Fibroblast of skin of right quadriceps (primary cell): ENCODE results near the gene TRIM72.
"Not testable (repeated sequence)": the region's sequence is repeated elsewhere in the genome, so short reads cannot be mapped to it uniquely, and the experiment has no call there.

ENCODE experiments used
- DNase-seq: peaks from one replicate; pipeline ENCODE4 v3.0.0-alpha.2; 2013

Gene TRIM72

GRCh38 chr16:31215287-31216162 lies 1.6 kb downstream of the TRIM72 start:
- DNase-seq = no peak

GRCh38 chr16:31216422-31217135 lies 2.7 kb downstream of the TRIM72 start, which contains the start of gene PYDC1:
TSS of gene PYDC1 (minus strand) at chr16:31217135. CDS start at chr16:31217028, 107 bp downstream.
- DNase-seq = no peak

GRCh38 chr16:31217136-31217530 lies 3.2 kb downstream of the TRIM72 start:
- DNase-seq = no peak

GRCh38 chr16:31219154-31219741 lies 5.3 kb downstream of the TRIM72 start:
- DNase-seq = no peak

DNA sequence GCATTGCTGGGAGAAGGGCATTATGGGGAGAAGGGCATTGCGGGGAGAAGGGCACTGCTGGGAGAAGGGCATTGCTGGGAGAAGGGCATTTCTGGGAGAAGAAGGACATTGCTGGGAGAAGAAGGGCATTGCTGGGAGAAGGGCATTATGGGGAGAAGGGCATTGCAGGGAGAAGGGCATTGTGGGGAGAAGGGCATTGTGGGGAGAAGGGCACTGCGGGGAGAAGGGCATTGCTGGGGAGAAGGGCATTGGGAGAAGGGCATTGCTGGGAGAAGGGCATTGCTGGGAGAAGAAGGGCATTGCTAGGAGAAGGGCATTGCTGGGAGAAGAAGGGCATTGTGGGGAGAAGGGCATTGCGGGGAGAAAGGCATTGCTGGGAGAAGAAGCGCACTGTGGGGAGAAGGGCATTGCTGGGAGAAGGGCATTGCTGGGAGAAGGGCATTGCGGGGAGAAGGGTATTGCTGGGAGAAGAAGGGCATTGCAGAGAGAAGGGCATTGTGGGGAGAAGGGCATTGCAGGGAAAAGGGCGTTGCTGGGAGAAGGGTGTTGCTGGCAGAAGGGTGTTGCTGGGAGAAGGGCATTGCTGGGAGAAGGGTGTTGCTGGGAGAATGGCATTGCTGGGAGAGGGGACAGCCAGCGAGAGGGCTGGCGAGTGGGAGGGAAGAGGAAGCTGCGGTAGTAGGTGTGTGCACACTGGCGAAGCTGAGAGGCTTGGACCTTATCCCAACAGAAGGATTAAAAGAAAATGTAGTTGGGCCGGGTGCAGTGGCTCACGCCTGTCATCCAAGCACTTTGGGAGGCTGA lies 7.6 kb downstream of the TRIM72 start:
- no peak for DNase-seq

DNA sequence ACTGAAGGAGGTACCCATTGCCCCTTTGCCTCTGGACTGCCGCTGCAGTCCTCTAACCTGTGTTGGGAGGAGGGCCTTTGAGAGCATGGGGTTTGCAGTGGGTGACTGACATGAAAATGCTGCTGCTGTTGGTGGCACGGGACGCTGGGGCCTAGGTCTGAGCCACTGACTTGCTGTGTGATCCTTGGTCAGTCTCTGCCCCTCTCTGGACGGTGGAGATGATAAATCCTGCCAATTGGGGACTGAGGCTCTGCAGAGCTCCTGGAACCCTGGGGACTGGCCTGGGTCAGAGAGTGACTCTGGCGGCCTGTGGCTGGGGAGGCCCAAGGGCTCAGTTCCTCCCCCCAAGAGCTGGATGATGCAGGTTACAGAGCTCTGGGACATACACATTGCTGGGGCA lies 9.1 kb downstream of the TRIM72 start:
- no peak for DNase-seq

DNA sequence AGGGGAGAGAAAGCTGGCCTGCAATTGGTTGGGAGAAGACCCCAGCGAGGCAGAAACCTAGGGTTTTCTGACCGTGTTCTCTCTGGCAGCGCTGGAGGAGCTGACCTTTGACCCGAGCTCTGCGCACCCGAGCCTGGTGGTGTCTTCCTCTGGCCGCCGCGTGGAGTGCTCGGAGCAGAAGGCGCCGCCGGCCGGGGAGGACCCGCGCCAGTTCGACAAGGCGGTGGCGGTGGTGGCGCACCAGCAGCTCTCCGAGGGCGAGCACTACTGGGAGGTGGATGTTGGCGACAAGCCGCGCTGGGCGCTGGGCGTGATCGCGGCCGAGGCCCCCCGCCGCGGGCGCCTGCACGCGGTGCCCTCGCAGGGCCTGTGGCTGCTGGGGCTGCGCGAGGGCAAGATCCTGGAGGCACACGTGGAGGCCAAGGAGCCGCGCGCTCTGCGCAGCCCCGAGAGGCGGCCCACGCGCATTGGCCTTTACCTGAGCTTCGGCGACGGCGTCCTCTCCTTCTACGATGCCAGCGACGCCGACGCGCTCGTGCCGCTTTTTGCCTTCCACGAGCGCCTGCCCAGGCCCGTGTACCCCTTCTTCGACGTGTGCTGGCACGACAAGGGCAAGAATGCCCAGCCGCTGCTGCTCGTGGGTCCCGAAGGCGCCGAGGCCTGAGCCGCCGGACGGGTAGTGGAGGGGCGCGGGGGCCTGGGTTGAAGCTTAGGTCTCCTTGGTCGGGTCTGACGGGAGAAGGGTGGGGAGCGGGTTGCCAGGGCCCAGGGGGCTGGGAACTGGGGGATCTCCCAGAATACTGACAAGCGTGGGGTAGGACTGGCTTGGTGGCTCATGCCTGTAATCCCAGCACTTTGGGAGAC lies 10.4 kb downstream of the TRIM72 start:
- no peak for DNase-seq

DNA sequence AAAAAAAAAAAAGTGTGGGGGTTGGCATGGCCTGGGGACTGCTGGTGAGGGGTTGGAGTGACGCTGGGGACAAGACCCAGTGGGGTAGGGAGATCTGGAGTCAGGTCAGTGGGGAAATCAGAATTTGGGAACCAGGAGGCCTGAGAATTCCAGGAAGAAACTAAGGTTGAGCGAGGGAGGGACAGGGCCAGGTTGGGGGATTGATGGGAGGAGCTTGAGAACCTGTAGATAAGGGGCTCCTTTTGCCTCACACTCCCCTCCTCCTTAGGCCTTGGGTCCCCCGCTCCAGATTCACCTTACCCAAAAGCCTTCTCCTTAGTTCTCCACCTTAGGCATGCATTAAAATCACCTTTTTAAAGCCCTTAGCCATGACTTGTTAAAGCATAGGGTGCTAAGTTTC lies 11.3 kb downstream of the TRIM72 start:
- DNase-seq = no peak

- no peak for DNase-seq
Measured at GRCh38 chr16:31228206-31228605, 14.3 kb downstream of the TRIM72 start.

GRCh38 chr16:31229501-31229900 lies 15.6 kb downstream of the TRIM72 start:
- no peak for DNase-seq

- DNase-seq = no peak
Measured at GRCh38 chr16:31238041-31238440, 24.1 kb downstream of the TRIM72 start.

DNA sequence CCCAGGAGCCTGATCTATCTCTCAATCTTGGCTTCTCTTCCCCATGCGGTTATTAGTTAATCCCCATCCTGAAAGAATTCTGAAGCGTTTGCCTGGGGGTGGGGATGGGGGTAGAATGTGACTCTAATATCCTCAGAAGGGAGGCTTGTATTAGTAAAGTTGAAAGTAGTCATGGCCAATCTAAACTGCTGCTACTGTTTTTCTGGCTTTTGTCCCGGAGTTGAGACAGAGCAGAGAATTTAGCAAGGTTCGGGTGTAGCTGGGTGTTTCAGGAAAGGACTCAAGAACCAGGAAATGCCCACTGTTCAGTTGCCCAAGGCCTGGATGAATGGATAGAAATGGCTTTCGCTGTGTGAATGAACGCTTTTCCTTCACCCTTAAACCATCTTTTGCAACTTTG lies 28.3 kb downstream of the TRIM72 start:
- no peak for DNase-seq

- no peak for DNase-seq
Measured at GRCh38 chr16:31243734-31244670, 30.1 kb downstream of the TRIM72 start.

GRCh38 chr16:31245598-31245997 lies 31.7 kb downstream of the TRIM72 start:
- DNase-seq = not testable (repeated sequence)

DNA sequence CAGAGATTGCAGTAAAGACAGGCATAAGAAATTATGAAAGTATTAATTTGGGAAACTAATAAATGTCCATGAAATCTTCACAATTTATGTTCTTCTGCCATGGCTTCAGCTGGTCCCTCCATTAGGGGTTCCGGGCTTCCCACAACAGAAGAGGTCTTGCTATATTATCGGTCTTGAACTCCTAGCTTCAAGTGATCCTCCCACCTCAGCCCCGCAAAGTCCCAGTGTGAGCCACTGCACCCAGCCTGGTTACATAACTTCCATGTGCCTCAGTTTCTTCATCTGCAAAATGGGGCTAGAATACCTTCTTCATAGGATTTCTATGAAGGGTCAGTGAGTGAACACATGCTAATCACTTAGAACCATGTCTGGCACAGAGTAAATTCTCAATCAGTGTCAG lies 32.4 kb downstream of the TRIM72 start:
- DNase-seq = no peak

- DNase-seq = no peak
Measured at GRCh38 chr16:31248344-31248743, 34.4 kb downstream of the TRIM72 start.

- DNase-seq = no peak
Measured at GRCh38 chr16:31250782-31251384, 37.0 kb downstream of the TRIM72 start.

- no peak for DNase-seq
Measured at GRCh38 chr16:31251435-31251834, 37.5 kb downstream of the TRIM72 start.

DNA sequence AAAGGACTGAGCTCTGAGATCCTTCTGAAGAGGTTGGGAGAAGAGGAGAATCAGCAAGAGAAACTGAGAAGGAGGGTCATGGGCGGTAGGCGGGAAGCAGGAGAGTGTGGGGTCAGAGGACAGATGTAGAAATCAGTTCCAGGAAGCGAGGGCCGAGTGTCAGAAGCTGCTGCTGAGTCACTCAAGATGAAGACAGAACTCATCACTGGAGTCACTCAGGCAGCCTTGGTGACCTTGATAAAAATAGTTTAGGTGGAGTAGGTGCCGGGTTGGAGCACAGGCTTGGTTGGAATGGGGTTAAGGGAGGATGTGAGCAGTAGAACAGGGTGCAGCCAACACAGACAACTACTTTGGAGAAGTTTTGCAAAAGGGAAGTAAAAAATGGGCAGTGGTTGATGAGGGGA lies 39.7 kb downstream of the TRIM72 start:
- DNase-seq = no peak

- DNase-seq = no peak
Measured at GRCh38 chr16:31256466-31256865, 42.5 kb downstream of the TRIM72 start.
